Activated CD8-positive, alpha-beta memory T cell treated with anti-CD3 and anti-CD28 coated beads, Interleukin-2, amount 50 U/mL, for 1 hour (primary cell): ENCODE data around the gene NPSR1.

Experiments used
- DNase-seq: peaks from one replicate; pipeline ENCODE4 v3.0.0-alpha.2; 2020; ENCODE audit errors: extremely low read depth

The NPSR1 gene

GRCh38 chr7:34720289-34720688 is 62.3 kb downstream of the NPSR1 start:
- DNase-seq, result no peak

- no peak for DNase-seq
Measured at GRCh38 chr7:34723338-34723737, 65.3 kb downstream of the NPSR1 start.

GRCh38 chr7:34723866-34724490 is 66.0 kb downstream of the NPSR1 start:
- DNase-seq, result no peak

- DNase-seq, result no peak
Measured at GRCh38 chr7:34726221-34726620, 68.2 kb downstream of the NPSR1 start.

GRCh38 chr7:34727464-34727995 is 69.5 kb downstream of the NPSR1 start:
- no peak for DNase-seq

GRCh38 chr7:34728156-34728555 is 70.1 kb downstream of the NPSR1 start:
- no peak for DNase-seq

GRCh38 chr7:34734771-34735170 is 76.8 kb downstream of the NPSR1 start:
- DNase-seq, result no peak

- DNase-seq, result no peak
Measured at GRCh38 chr7:34735526-34735925, 77.5 kb downstream of the NPSR1 start.

GRCh38 chr7:34739651-34740300 is 81.8 kb downstream of the NPSR1 start:
- DNase-seq, result no peak

GRCh38 chr7:34740840-34741239 is 82.8 kb downstream of the NPSR1 start:
- no peak for DNase-seq

GRCh38 chr7:34747176-34747781 is 89.3 kb downstream of the NPSR1 start:
- no peak for DNase-seq

GRCh38 chr7:34747867-34748727 is 90.1 kb downstream of the NPSR1 start:
- no peak for DNase-seq

- DNase-seq, result no peak
Measured at GRCh38 chr7:34748728-34749089, 90.7 kb downstream of the NPSR1 start.

- DNase-seq, result no peak
Measured at GRCh38 chr7:34749446-34749845, 91.4 kb downstream of the NPSR1 start.

- no peak for DNase-seq
Measured at GRCh38 chr7:34750209-34750608, 92.2 kb downstream of the NPSR1 start.

- no peak for DNase-seq
Measured at GRCh38 chr7:34750636-34751035, 92.6 kb downstream of the NPSR1 start.

- DNase-seq, result no peak
Measured at GRCh38 chr7:34751725-34752643, 94.0 kb downstream of the NPSR1 start.

GRCh38 chr7:34752929-34753328 is 94.9 kb downstream of the NPSR1 start:
- no peak for DNase-seq

GRCh38 chr7:34755008-34755407 is 97.0 kb downstream of the NPSR1 start:
- no peak for DNase-seq

GRCh38 chr7:34756025-34756437 is 98.0 kb downstream of the NPSR1 start:
- DNase-seq, result no peak

GRCh38 chr7:34756691-34757090 is 98.7 kb downstream of the NPSR1 start:
- no peak for DNase-seq
